Cortex of kidney (tissue), 1 donor: ENCODE results near the gene SLC16A9.

Experiments used
- DNase-seq: peaks from one replicate; lab custom pipeline; 2025; lab: John Stamatoyannopoulos, UW

The SLC16A9 gene

DNA sequence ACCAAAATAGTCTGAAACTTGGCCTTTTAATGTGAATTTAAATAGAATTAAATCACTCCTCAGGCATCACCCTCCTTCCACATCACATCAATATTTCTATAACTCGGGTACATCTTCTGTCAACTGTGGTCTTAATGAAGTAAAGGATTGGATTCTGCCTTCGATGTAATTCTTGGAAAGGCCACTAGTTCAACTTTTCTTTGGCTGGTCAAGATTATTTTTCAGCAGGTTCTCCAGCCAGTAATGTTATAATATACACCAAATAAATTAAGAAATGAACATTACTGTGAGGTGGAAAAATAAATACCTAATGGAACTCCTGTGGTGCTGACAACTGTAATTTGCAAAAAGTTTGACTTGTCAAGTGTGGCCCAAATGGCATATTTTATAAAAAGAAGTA lies 9.7 kb upstream of the SLC16A9 start:
- no peak for DNase-seq

- DNase-seq = no peak
These were observed 8.6 kb upstream of the SLC16A9 start for GRCh38 chr10:59718257-59718656.

GRCh38 chr10:59713196-59713821 lies 3.7 kb upstream of the SLC16A9 start:
- no peak for DNase-seq

DNA sequence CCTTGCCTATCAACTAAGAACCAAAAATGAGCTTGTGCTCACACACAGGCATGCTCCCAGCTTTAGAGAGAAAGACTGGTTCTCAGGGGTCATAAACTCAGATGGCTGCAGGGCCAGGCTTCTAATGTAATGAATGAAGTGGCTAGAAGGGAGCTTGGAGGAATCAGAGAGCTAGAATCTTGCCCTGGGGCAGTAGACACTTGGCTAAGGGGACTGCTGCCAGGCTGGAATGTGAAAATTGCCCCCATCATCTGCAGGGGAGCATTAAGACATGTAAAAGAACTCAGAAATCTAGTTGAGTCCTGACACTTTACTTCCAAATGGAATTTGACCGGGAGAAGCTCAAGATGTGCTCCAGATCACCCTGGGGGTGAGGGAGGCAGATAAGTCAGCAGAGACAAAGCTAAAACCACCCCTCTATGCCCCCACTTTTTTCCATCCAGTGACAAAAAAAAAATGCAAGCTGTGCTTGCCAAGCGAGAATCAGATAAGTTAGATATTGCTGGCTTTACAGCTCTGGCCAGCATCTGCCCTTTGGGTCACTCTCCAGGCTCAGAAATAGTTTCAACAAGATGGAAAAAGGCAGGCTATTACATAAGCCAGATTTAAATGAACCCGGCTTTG lies 2.3 kb upstream of the SLC16A9 start:
- DNase-seq = no peak

GRCh38 chr10:59708816-59709394 lies 745 bp downstream of the SLC16A9 start:
- DNase-seq = no peak

GRCh38 chr10:59706851-59707797 lies 2.5 kb downstream of the SLC16A9 start:
- DNase-seq = no peak

DNA sequence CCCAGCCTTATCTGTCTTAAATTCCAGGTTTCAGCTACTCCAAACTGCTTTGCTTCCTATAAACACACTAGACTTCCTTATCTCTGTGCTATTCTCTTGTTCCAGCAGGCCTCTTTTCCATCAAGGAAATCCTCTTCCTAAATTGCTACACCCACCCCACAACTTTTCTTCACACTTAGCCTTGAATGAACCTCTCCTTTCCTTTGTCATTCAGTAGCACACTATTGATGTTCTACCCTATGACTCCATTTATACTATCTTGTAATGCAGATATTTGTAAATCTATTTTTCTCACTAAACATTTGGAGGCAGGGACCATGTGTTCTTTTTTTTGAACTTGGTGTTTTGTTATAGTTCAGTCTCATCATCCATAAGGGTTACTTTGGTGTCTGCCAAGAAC lies 3.7 kb downstream of the SLC16A9 start:
- DNase-seq = no peak

DNA sequence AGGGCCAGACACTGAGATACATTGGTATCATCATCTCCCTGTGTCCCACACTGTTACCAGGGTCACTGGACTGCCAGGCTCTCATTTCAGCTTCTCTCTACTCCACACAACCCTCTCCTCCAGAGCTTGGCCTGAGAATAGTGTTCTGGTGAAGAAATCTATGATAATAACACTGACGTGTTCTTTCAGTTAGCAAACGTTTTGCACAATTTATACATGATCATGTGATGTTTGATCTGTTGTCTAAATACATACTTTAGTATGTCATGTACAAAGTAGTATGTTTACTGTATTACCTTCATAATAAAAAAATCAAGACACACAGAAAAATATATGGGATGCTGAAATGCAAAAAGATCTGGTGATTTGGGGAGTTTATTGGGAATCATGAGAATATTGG lies 5.0 kb downstream of the SLC16A9 start:
- DNase-seq = no peak

DNA sequence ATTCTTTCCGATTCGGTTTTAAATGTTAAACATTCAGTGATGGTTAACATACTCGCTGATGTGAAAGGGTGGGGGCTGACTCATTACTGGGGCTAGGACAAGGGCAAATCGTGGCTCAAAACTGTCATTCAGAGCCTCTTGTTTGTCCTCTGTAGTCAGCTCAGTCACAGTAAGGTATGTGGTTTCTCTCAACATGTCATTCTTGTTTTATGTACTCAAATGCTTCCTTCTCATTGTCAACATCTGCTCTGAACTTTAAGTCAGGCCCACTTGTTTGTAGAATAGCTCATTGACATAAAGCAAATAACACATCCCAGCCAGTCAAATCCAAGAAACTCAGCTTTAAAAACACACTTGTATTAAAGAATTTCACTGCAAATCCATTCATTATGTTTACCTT lies 7.3 kb downstream of the SLC16A9 start:
- DNase-seq = no peak

- no peak for DNase-seq
These were observed 8.9 kb downstream of the SLC16A9 start for GRCh38 chr10:59700709-59701108.

DNA sequence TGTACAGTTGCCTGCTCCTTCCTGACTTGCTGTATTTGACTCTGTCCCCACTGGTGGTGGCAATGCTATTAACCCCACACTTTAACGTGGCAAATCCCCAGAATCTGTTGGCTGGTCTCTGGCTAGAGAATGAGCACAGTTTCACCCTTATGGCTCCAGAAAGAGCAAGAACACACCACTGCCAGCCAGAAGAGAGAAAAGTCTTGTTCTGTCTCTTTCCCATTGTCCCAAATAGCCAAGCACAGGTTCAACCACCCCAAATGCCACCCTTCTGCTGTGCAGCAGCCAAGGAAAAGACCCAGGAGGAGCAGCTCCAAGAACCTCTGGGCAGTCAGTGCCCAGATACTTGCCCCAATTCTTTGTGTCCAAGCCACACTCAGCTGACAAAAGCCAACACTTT lies 11.3 kb downstream of the SLC16A9 start:
- DNase-seq = no peak

DNA sequence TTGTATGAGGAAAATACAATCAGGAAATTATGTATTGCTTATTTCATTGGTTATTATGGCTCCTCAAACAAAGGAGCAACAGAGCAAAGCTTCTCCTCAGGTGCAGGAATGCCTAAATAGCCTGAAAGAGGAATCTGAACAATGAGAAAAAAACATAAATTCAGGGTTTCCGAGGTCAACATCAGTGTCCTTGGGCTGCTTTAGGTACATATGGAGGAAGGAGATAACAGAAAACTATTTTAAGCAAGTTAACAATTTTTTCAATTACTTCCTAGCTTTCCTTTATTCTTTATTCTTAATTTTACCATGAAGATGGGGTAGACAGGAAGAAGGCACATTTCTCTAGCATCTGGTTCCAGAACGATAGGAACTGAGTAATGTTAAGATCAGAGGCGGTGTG lies 14.0 kb downstream of the SLC16A9 start:
- DNase-seq = no peak

- no peak for DNase-seq
These were observed 14.7 kb downstream of the SLC16A9 start for GRCh38 chr10:59694936-59695335.

DNA sequence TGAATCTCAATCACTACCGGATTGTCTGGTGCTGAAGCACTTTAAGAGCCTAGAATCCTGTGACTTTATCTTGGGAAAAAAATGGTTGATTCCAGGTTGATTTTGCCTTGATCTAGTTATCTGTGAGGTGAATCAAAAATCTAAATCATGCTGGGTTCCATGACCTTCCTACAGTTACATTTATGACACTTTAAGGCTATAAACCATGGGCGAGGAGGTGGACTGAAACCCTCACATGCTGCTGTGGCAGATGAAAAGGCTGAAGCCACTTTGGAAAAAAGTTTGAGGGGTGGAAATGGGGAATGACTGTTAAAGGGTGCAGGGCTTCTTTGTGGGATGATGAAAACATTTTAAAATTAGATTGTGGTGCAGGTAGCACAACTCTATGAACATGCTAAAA lies 17.5 kb downstream of the SLC16A9 start:
- no peak for DNase-seq

DNA sequence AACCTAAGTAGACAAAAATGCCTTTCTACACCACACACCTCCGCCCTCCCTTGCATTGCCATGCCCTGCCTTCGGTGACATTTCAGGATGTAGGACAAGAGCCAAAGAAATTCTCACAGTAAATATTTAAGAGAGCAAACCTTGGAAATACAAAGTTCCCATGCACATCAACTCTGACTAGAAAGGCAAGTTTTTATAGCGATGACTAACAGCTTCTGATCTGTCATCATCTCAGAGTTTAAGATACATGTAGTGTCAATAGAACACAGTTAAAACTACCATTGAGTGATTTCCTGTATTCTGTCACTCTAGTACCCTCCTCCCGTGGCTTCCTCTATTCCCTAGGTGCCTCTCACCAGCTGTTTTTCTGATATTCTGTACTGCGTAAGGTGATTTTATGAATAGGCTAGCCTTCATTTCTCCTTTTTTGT lies 20.7 kb downstream of the SLC16A9 start:
- no peak for DNase-seq

- DNase-seq = no peak
These were observed 22.0 kb downstream of the SLC16A9 start for GRCh38 chr10:59687657-59688056.

GRCh38 chr10:59684006-59684405 lies 25.6 kb downstream of the SLC16A9 start:
- DNase-seq = no peak

GRCh38 chr10:59682986-59683937 lies 26.4 kb downstream of the SLC16A9 start:
- no peak for DNase-seq

DNA sequence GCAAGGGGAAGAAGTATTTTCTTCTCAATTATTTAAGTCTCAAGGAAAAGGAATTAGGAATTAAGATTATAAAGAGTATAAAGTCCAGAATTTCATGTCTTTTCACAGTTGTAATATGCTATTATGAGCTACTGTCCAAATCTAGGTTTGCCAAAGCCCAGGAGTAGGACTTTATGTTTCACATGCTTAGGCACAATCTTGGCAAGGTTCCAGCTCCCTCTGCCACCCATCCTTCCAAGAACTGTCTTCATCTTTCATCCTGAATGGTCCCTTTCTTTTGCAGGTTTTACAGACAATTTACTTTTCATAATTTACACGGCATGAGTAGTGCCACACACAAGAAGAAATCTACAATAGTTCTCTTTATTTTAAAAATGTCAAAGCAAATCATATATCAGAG lies 29.5 kb downstream of the SLC16A9 start:
- DNase-seq = no peak

GRCh38 chr10:59678884-59679301 lies 30.8 kb downstream of the SLC16A9 start:
- no peak for DNase-seq

- DNase-seq = no peak
These were observed 32.3 kb downstream of the SLC16A9 start for GRCh38 chr10:59677253-59677831.
